T-cell (primary cell): ENCODE data around the gene CBFB. TPM values are rescaled to one million over a fixed set of nuclear protein-coding genes. Genes with fewer than 3 reads are reported as not detected.
A peak's percentile ranks its signal among the peaks of the same experiment; 100 is the strongest.

ENCODE experiments used
- ATAC-seq, 4 experiments: fragments of 200-7000 bp in 3 of 4; fragments of 150-1000 bp in 1 of 4; cut with Tn5 transposase; replicated peaks in 1 of 4; 1 replicate in 3 of 4; 2 replicates in 1 of 4; pipeline ENCODE4 v1.10.0; 2021; ENCODE audit warnings: moderate library complexity in 3 of 4, mild to moderate bottlenecking in 2 of 4, moderate number of reproducible peaks in 1 of 4
- CTCF ChIA-PET, 2 donors: fragments of 300-600 bp; sonication (Branson Sonifier 250); formaldehyde crosslinking; loops; one replicate each; lab custom pipeline; 2022; ENCODE audit warnings: antibody characterized with exemption in 2 of 2; lab: Charles Lee
- POLR2A ChIA-PET, 2 donors: fragments of 300-600 bp; sonication (Branson Sonifier 250); formaldehyde crosslinking; loops; one replicate each; lab custom pipeline; 2022; ENCODE audit warnings: antibody characterized with exemption in 2 of 2; lab: Charles Lee
- DNase-seq, 35 experiments: peaks; one replicate each; pipeline versions ENCODE4 v3.0.0 to v3.0.0-alpha.2; 2013 to 2023
- H3K27ac ChIP-seq: one replicate; pipeline ENCODE4 v1.5.1; 2013; ENCODE audit warnings: low read length
- H3K27me3 ChIP-seq, 2 experiments: replicated peaks in 1 of 2; 1 replicate in 1 of 2; 2 replicates in 1 of 2; pipeline versions ENCODE4 v1.6.1 to v1.7.0; 2013; ENCODE audit warnings: low read length in 1 of 2, mixed read lengths in 1 of 2; ENCODE audit not compliant: control insufficient read depth in 2 of 2, insufficient read depth in 2 of 2; ENCODE audit errors: extremely low read depth in 1 of 2
- H3K36me3 ChIP-seq, 2 donors: 1 replicate in 1 of 2; 2 replicates in 1 of 2; pipeline versions ENCODE4 v1.6.1 to v1.7.0; 2013; ENCODE audit warnings: low read length in 1 of 2; ENCODE audit not compliant: control insufficient read depth in 2 of 2, insufficient read depth in 1 of 2; ENCODE audit errors: extremely low read depth in 1 of 2
- H3K4me1 ChIP-seq, 2 experiments: 1 replicate in 1 of 2; 2 replicates in 1 of 2; pipeline versions ENCODE4 v1.6.1 to v1.7.0; 2013; ENCODE audit warnings: low read length in 2 of 2, mixed read lengths in 1 of 2; ENCODE audit not compliant: insufficient read depth in 2 of 2, control insufficient read depth in 1 of 2; ENCODE audit errors: extremely low read depth in 1 of 2
- H3K4me3 ChIP-seq, 2 donors: 1 replicate in 1 of 2; 2 replicates in 1 of 2; pipeline versions ENCODE4 v1.5.1 to v1.7.0; 2013; ENCODE audit warnings: mild to moderate bottlenecking in 2 of 2, low read length in 1 of 2, moderate library complexity in 1 of 2; ENCODE audit not compliant: control insufficient read depth in 1 of 2; ENCODE audit errors: extremely low read depth in 1 of 2
- H3K9me3 ChIP-seq: 2 replicates; pipeline ENCODE4 v1.7.0; 2013
- H3K27ac Mint-ChIP-seq, 2 donors: one replicate each; pipeline ENCODE4 v1.8.0; 2020 to 2021; ENCODE audit warnings: mild to moderate bottlenecking in 2 of 2, mixed read lengths in 2 of 2
- H3K27me3 Mint-ChIP-seq, 2 donors: one replicate each; pipeline ENCODE4 v1.8.0; 2021 to 2022; ENCODE audit warnings: mixed read lengths in 2 of 2
- H3K36me3 Mint-ChIP-seq: one replicate; pipeline ENCODE4 v1.8.0; 2021; ENCODE audit warnings: mixed read lengths
- H3K4me1 Mint-ChIP-seq, 3 donors: one replicate each; pipeline ENCODE4 v1.8.0; 2020 to 2022; ENCODE audit warnings: mixed read lengths in 3 of 3, mild to moderate bottlenecking in 1 of 3
- H3K4me3 Mint-ChIP-seq, 3 donors: one replicate each; pipeline ENCODE4 v1.8.0; 2020 to 2022; ENCODE audit warnings: mild to moderate bottlenecking in 3 of 3, mixed read lengths in 3 of 3, moderate library complexity in 3 of 3
- H3K9me3 Mint-ChIP-seq, 3 donors: one replicate each; pipeline ENCODE4 v1.8.0; 2020 to 2022; ENCODE audit warnings: mixed read lengths in 3 of 3
- WGBS: methylation state at CpG from one replicate; pipeline ENCODE4 v1.1.5; 2013; ENCODE audit warnings: missing lambda C conversion rate; ENCODE audit not compliant: insufficient coverage; 5-methylcytosine and 5-hydroxymethylcytosine counted together
- total RNA-seq, 35 experiments: library from RNA in 6 of 35; stranded (reverse) in 6 of 35; fragments of 120-200 nt in 1 of 35; gene quantifications; one replicate each; pipeline versions ENCODE4 v1.2.1 to v1.2.4 and lab custom pipeline; 2013 to 2026

Gene CBFB
- total RNA-seq, 5 donors from 2014 or later (not counting 1 experiment from before 2014, with no cell fraction given) = 80.0 to 115 (median 96.5) TPM

DNA sequence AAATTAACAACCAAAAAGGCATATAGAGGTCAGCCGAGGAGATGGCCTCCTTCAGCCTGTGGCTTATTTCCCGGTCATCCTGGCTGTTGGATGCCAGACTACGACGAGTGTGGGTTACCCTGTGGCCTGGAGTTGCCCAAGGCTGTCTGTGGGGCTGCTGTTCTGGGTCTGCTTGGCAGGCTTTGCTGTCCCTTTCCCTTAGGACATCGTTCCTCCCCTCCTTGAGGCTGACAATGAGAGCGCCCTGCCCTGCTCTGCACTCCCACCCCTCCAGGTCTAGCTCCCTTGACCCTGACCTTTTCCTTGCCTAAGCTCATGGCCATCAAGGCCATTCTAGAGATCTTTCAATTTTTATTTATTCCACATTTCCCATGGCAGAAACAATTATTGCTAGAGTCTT lies 1.9 kb upstream of the CBFB start:
- Histone ChIP-seq H3K27ac (no peak overlapping the region), H3K36me3 (no peaks in the 10 kb centered on the region), H3K27me3 (no peaks in the 10 kb centered on the region), H3K4me3 (no peak overlapping the region), H3K4me1 (peaks cover 11 to 32% of the 10 kb centered on the region in 2 experiments), H3K9me3 (no peaks in the 10 kb centered on the region)
- no peak for DNase-seq
- ChIA-PET CTCF (interaction anchor here (0.6 to 0.9 kb wide), 3 partner anchors 9 to 1820 kb away, joined by 3 to 4 read pairs (median 4); no protein-coding TSS in a partner anchor), POLR2A (interaction anchor here in 1 of 2 donors (0.5 kb wide), 1 partner anchor 126 kb away, joined by 4 read pairs; no protein-coding TSS in a partner anchor)
- Mint-ChIP-seq H3K4me1 (peaks cover 35 to 41% (median 37%) of the 10 kb centered on the region in 3 donors), H3K27ac (peak overlapping the region; percentile 55 to 57), H3K9me3 (no peaks in the 10 kb centered on the region), H3K27me3 (no peaks in the 10 kb centered on the region), H3K36me3 (peaks cover 4% of the 10 kb centered on the region), H3K4me3 (peak overlapping the region in 1 of 3 donors; percentile 55)
- no peak for ATAC-seq
- 92% methylated on average over 6 of the region's 6 CpGs for WGBS

DNA sequence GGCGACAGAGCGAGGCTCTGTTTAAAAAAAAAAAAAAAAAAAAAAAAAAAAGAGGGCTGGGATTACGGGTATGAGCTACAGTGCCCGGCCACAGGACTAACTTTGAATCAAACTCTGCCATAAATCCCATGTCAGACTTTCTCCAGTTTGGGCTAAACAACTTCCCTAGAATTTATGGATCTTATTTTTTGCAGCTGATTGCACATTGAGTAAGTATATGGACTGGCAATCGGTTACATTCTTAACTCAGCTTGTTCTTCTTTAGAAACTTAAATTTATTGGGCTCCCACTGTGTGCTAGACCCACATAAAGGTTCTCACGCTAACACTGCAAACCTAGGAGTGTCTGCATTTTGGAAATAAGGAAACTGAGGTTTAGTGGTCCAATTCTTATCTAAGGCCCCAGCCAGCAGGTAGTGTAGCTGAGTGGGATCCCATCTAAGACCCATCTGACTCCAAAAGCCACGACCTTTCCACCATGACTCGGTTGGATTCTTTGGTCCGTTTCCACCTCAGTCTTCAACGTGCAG lies 718 bp upstream of the CBFB start:
- H3K4me3 Mint-ChIP-seq = peak overlapping the region; percentile 82 to 86 (median 82)
- Histone ChIP-seq H3K4me3 (peak overlapping the region; percentile 44 to 69), H3K9me3 (no peaks in the 10 kb centered on the region), H3K27me3 (no peaks in the 10 kb centered on the region), H3K36me3 (no peaks in the 10 kb centered on the region), H3K4me1 (peaks cover 11 to 36% of the 10 kb centered on the region in 2 experiments), H3K27ac (peak overlapping the region; percentile 98)
- H3K36me3 Mint-ChIP-seq = peaks cover 10% of the 10 kb centered on the region
- H3K27ac Mint-ChIP-seq = peak overlapping the region; percentile 93 to 96
- peaks cover 43 to 47% (median 47%) of the 10 kb centered on the region in 3 donors for H3K4me1 Mint-ChIP-seq
- H3K9me3 Mint-ChIP-seq = no peaks in the 10 kb centered on the region
- ATAC-seq (no peak), DNase-seq (no peak)
- POLR2A ChIA-PET = interaction anchor here (0.5 to 0.7 kb wide), 7 partner anchors 9 to 159 kb away, joined by 4 to 13 read pairs (median 7); no protein-coding TSS in a partner anchor
- 0% methylated on average over 4 of the region's 10 CpGs for WGBS
- H3K27me3 Mint-ChIP-seq = no peaks in the 10 kb centered on the region
- CTCF ChIA-PET = interaction anchor here (0.6 to 1.7 kb wide), 10 partner anchors 9 to 131 kb away, joined by 3 to 14 read pairs (median 4); partner anchors contain the start of genes FBXL8 (in 1 of the 2) and TRADD (in 1 of the 2)

DNA sequence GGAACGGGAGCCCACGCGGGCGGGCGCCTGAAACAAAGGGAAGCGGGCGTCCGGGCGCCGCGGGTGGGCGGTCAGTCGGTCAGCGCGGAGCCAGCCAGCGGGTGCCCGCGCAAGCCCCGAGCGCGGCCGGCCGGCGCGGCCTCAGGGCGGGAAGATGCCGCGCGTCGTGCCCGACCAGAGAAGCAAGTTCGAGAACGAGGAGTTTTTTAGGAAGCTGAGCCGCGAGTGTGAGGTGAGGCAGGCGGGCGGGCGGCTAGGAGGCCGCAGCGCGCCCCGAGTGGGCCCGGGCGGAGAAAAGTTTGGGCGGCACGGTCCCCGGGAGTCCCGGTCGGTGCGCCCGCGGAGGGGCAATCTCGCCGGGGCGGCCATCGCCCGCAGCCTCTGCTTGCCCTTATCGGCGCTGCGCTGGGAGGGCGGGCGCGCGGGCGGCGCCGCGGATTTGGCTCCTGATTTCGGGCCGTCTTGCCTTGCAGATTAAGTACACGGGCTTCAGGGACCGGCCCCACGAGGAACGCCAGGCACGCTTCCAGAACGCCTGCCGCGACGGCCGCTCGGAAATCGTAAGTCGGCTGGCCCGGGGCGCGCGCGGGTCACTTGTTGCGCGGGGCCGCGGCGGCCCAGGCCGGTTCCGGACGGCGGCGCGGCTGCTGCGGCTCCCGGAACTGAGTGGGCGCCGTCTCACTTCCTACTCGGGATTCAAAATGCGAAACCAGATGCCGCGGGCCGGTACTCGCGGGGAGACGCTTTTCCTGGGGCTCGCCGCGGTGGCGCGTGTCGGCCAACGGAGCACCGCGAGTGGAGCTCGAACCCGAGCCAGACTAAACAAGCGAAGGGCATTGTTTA lies 526 bp downstream of the CBFB start:
- Histone ChIP-seq H3K27me3 (no peaks in the 10 kb centered on the region), H3K4me1 (peaks cover 12 to 38% of the 10 kb centered on the region in 2 experiments), H3K9me3 (no peaks in the 10 kb centered on the region), H3K4me3 (peak overlapping the region; percentile 57 to 70), H3K27ac (peak overlapping the region; percentile 11), H3K36me3 (no peaks in the 10 kb centered on the region)
- ChIA-PET POLR2A (interaction anchor here (0.5 to 0.7 kb wide), 3 partner anchors 8 to 23 kb away, joined by 3 to 7 read pairs (median 4); no protein-coding TSS in a partner anchor), CTCF (interaction anchor here (0.6 to 1.7 kb wide), 9 partner anchors 11 to 1491 kb away, joined by 3 to 8 read pairs (median 5); partner anchors contain the start of genes AGRP (in 1 of the 2) and NAE1 (in 1 of the 2))
- ATAC-seq (peak; percentile 35 to 37 (median 36)), DNase-seq (peak in 34 of 35 experiments; percentile 8 to 68 (median 35))
- H3K4me1 Mint-ChIP-seq = peaks cover 41 to 57% (median 55%) of the 10 kb centered on the region in 3 donors
- peak overlapping the region; percentile 86 to 90 (median 89) for H3K4me3 Mint-ChIP-seq
- peak overlapping the region; percentile 82 to 89 for H3K27ac Mint-ChIP-seq
- peaks cover 13% of the 10 kb centered on the region for H3K36me3 Mint-ChIP-seq
- H3K9me3 Mint-ChIP-seq = no peaks in the 10 kb centered on the region
- under 1% methylated on average over 123 of the region's 123 CpGs for WGBS
- H3K27me3 Mint-ChIP-seq = no peaks in the 10 kb centered on the region

DNA sequence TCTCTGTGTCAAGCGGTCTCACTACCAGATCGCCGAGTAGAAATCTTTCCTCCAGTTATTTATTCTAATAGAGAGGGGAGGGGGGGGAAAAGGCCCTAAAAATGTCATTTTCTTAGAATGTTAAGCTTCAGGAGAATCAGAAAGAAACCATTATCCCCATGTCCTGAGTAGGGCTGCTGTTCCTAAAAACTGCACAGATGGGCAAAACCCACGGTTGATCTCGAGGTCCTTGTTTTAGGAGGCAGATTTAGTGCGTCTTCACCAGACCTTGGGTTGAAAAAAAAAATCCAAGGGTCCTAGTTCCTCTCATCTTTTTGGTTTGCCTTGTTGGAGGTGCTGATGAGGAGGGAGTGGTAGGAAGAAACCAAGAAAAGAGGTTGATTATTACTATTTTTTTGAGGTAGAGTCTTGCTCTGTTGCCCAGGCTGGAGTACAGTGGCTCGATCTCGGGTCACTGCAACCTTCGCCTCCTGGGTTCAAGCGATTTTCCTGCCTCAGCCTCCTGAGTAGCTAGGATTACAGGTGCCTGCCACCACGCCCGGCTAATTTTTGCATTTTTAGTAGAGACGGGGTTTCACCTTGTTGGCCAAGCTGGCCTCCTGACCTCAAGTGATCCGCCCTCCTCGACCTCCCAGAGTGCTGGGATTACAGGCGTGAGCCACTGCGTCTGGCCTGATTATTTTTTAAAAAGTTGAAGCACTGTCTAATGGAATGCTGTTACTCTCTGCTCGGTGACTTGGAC lies 1.4 kb downstream of the CBFB start:
- no peaks in the 10 kb centered on the region for H3K27me3 Mint-ChIP-seq
- H3K36me3 ChIP-seq = peaks cover 0 to 3% of the 10 kb centered on the region in 2 donors
- H3K27ac Mint-ChIP-seq = peak overlapping the region; percentile 82 to 89
- POLR2A ChIA-PET = interaction anchor here (0.5 to 0.7 kb wide), 3 partner anchors 9 to 1813 kb away, joined by 4 to 7 read pairs (median 5); no protein-coding TSS in a partner anchor
- peaks cover 15% of the 10 kb centered on the region for H3K36me3 Mint-ChIP-seq
- peak overlapping the region; percentile 11 for H3K27ac ChIP-seq
- CTCF ChIA-PET = interaction anchor here (0.6 to 1.6 kb wide), 8 partner anchors 12 to 1490 kb away, joined by 3 to 8 read pairs (median 5); partner anchors contain the start of genes AGRP (in 1 of the 2) and NAE1 (in 1 of the 2)
- H3K4me3 ChIP-seq = peak overlapping the region; percentile 57 to 70
- WGBS = 59% methylated on average over 12 of the region's 18 CpGs
- H3K9me3 Mint-ChIP-seq = no peaks in the 10 kb centered on the region
- H3K27me3 ChIP-seq = no peaks in the 10 kb centered on the region
- DNase-seq (no peak), ATAC-seq (no peak)
- peaks cover 49 to 62% (median 59%) of the 10 kb centered on the region in 3 donors for H3K4me1 Mint-ChIP-seq
- peaks cover 17 to 43% of the 10 kb centered on the region in 2 experiments for H3K4me1 ChIP-seq
- peak overlapping the region; percentile 86 to 90 (median 89) for H3K4me3 Mint-ChIP-seq
- no peaks in the 10 kb centered on the region for H3K9me3 ChIP-seq

DNA sequence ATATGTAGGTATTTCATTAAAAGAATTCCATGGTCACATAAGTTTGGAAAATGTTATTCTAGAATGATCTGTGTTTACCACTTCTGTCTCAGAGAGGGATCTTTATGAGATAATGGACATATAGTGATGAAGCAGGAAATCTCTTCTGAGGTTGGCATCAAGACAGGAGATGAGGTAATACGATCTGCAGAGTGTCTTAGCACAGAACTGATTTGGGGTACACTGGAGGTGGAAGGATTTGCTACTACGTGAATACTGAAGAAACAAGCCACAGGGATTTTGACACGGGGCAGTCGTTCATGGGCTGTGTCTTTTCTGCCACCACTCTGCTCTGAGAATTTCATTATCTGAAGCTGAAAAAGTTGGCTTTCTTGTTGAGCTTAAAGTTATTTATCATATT lies 5.5 kb downstream of the CBFB start:
- no peak overlapping the region for H3K27ac Mint-ChIP-seq

More for the DNA sequence above, 5.5 kb downstream of the CBFB start:
- ATAC-seq (peak in 1 of 4 experiments; percentile 25), DNase-seq (no peak)
- Mint-ChIP-seq H3K36me3 (peaks cover 21% of the 10 kb centered on the region), H3K4me3 (peak overlapping the region in 1 of 3 donors; percentile 35), H3K4me1 (peaks cover 65 to 72% (median 68%) of the 10 kb centered on the region in 3 donors), H3K9me3 (no peaks in the 10 kb centered on the region), H3K27me3 (no peaks in the 10 kb centered on the region)
- no peak overlapping the region for H3K27ac ChIP-seq
- H3K27me3 ChIP-seq = no peaks in the 10 kb centered on the region
- peaks cover 0 to 4% of the 10 kb centered on the region in 2 donors for H3K36me3 ChIP-seq
- ChIA-PET POLR2A (interaction anchor here in 1 of 2 donors (0.6 to 0.7 kb wide), 2 partner anchors 19 to 37 kb away, joined by 3 to 10 read pairs; no protein-coding TSS in a partner anchor), CTCF (interaction anchor here in 1 of 2 donors (0.7 to 1.1 kb wide), 3 partner anchors 9 to 13 kb away, joined by 3 to 5 read pairs (median 4); no protein-coding TSS in a partner anchor)
- WGBS = 60% methylated on average over 2 of the region's 4 CpGs
- peaks cover 17 to 30% of the 10 kb centered on the region in 2 experiments for H3K4me1 ChIP-seq
- no peaks in the 10 kb centered on the region for H3K9me3 ChIP-seq
- no peak overlapping the region for H3K4me3 ChIP-seq
